CD14-positive monocyte (primary cell): ENCODE results near the gene PPA2. TPM values are rescaled to one million over a fixed set of nuclear protein-coding genes. Genes with fewer than 3 reads are reported as not detected.

Experiments
- DNase-seq, 3 donors: peaks; one replicate each; pipeline ENCODE4 v3.0.0-alpha.2; 2011 to 2022
- H2AFZ ChIP-seq: 2 replicates; pipeline ENCODE4 v1.6.0; 2012; ENCODE audit warnings: mild to moderate bottlenecking, low read depth, low read length, inconsistent platforms; ENCODE audit not compliant: insufficient read depth, poor library complexity, severe bottlenecking
- H3K27ac ChIP-seq, 2 donors: 1 replicate in 1 of 2; 2 replicates in 1 of 2; pipeline ENCODE4 v1.5.1; 2012 to 2013; ENCODE audit warnings: low read length in 2 of 2, control low read depth in 1 of 2, inconsistent platforms in 1 of 2, low read depth in 1 of 2, mild to moderate bottlenecking in 1 of 2
- H3K27me3 ChIP-seq, 2 donors: one replicate each; pipeline versions ENCODE4 v1.6.0 to v1.6.1; 2011 to 2013; ENCODE audit warnings: low read length in 2 of 2; ENCODE audit not compliant: control insufficient read depth in 2 of 2, insufficient read depth in 2 of 2
- H3K36me3 ChIP-seq, 2 donors: replicated peaks in 1 of 2; 1 replicate in 1 of 2; 2 replicates in 1 of 2; pipeline versions ENCODE4 v1.5.1 to v1.6.1; 2012 to 2013; ENCODE audit warnings: low read length in 2 of 2, control low read depth in 1 of 2, inconsistent platforms in 1 of 2, mild to moderate bottlenecking in 1 of 2; ENCODE audit not compliant: insufficient read depth in 2 of 2, control insufficient read depth in 1 of 2
- H3K4me1 ChIP-seq, 2 donors: 1 replicate in 1 of 2; 2 replicates in 1 of 2; pipeline versions ENCODE4 v1.5.1 to v1.6.1; 2012 to 2013; ENCODE audit warnings: low read length in 2 of 2, control low read depth in 1 of 2, inconsistent platforms in 1 of 2, mild to moderate bottlenecking in 1 of 2, moderate library complexity in 1 of 2; ENCODE audit not compliant: insufficient read depth in 2 of 2, control insufficient read depth in 1 of 2
- H3K4me2 ChIP-seq: replicated peaks from 2 replicates; pipeline ENCODE3; 2012; ENCODE audit warnings: low read length, moderate library complexity, mild to moderate bottlenecking; ENCODE audit not compliant: poor library complexity, severe bottlenecking; ENCODE audit errors: extremely low read depth
- H3K4me3 ChIP-seq, 3 experiments: fragments of 200-600 bp in 1 of 3; sonication (generic) in 1 of 3; replicated peaks in 1 of 3; 1 replicate in 2 of 3; 2 replicates in 1 of 3; pipeline ENCODE4 v1.5.1; 2011 to 2013; ENCODE audit warnings: low read length in 3 of 3, mild to moderate bottlenecking in 3 of 3, control low read depth in 2 of 3, low read depth in 2 of 3, inconsistent platforms in 1 of 3, moderate library complexity in 1 of 3
- H3K79me2 ChIP-seq: 2 replicates; pipeline ENCODE4 v1.6.0; 2012; ENCODE audit warnings: mild to moderate bottlenecking, control low read depth, inconsistent platforms, low read length, moderate library complexity; ENCODE audit not compliant: insufficient read depth
- H3K9ac ChIP-seq: 2 replicates; pipeline ENCODE4 v1.6.0; 2017; ENCODE audit warnings: low read length, mild to moderate bottlenecking; ENCODE audit not compliant: insufficient read depth, poor library complexity, severe bottlenecking
- H3K9me3 ChIP-seq, 2 donors: replicated peaks in 1 of 2; 1 replicate in 1 of 2; 2 replicates in 1 of 2; pipeline versions ENCODE4 v1.5.1 to v1.6.1; 2012 to 2013; ENCODE audit warnings: low read length in 2 of 2, control low read depth in 1 of 2; ENCODE audit not compliant: control insufficient read depth in 1 of 2, insufficient read depth in 1 of 2
- H4K20me1 ChIP-seq: 2 replicates; pipeline ENCODE4 v1.6.0; 2012; ENCODE audit warnings: mild to moderate bottlenecking, low read length, control low read depth, moderate library complexity; ENCODE audit not compliant: insufficient read depth
- H3K27ac Mint-ChIP-seq, 7 donors: one replicate each; pipeline ENCODE4 v1.8.0; 2020; ENCODE audit warnings: mild to moderate bottlenecking in 7 of 7, mixed read lengths in 7 of 7, moderate library complexity in 6 of 7, inconsistent platforms in 2 of 7
- H3K27me3 Mint-ChIP-seq, 3 donors: one replicate each; pipeline ENCODE4 v1.8.0; 2021 to 2022; ENCODE audit warnings: low read depth in 3 of 3, mild to moderate bottlenecking in 3 of 3, mixed read lengths in 3 of 3, moderate library complexity in 3 of 3, inconsistent platforms in 1 of 3
- H3K36me3 Mint-ChIP-seq, 2 donors: one replicate each; pipeline ENCODE4 v1.8.0; 2020; ENCODE audit warnings: mixed read lengths in 2 of 2, inconsistent platforms in 1 of 2, mild to moderate bottlenecking in 1 of 2
- H3K4me1 Mint-ChIP-seq: one replicate; pipeline ENCODE4 v1.8.0; 2020; ENCODE audit warnings: mild to moderate bottlenecking, mixed read lengths
- H3K4me3 Mint-ChIP-seq, 2 donors: one replicate each; pipeline ENCODE4 v1.8.0; 2020; ENCODE audit warnings: mild to moderate bottlenecking in 2 of 2, mixed read lengths in 2 of 2, moderate library complexity in 1 of 2
- H3K9me3 Mint-ChIP-seq, 7 donors: one replicate each; pipeline ENCODE4 v1.8.0; 2020 to 2022; ENCODE audit warnings: mixed read lengths in 7 of 7, mild to moderate bottlenecking in 6 of 7, moderate library complexity in 6 of 7, inconsistent platforms in 2 of 7
- WGBS: methylation state at CpG from one replicate; pipeline ENCODE4 v1.1.5; 2013; ENCODE audit warnings: missing lambda C conversion rate; ENCODE audit not compliant: insufficient coverage; 5-methylcytosine and 5-hydroxymethylcytosine counted together
- intact Hi-C, 2 donors: fragments of 100-400 bp; cut with micrococcal nuclease; formaldehyde crosslinking; loops; one replicate each; pipeline versions ENCODE4 v1.15.0 to v1.15.1; 2023
- polyA plus RNA-seq, 3 donors: library from polyadenylated mRNA; depleted of rRNA in 1 of 3; unstranded in 2 of 3; stranded (reverse) in 1 of 3; fragments of 300-500 nt in 2 of 3; fragments of >200 nt in 1 of 3; fragmentation: Illumina TruSeq in 2 of 3; gene quantifications; 1 replicate in 2 of 3; 2 replicates in 1 of 3; pipeline ENCODE4 v1.2.3, GENCODE V29; 2012 to 2021
- TF ChIP-seq, protein P1 (sequence below): fragments of 200-600 bp; IDR thresholded peaks from one replicate; pipeline ENCODE4 v1.8.0; 2022; ENCODE audit warnings: antibody characterized with exemption, mild to moderate bottlenecking

Gene PPA2
- polyA plus RNA-seq, 3 donors, result 24.8 to 128 (median 110) TPM

GRCh38 chr4:105343146-105343931, 130.5 kb downstream of the PPA2 start:
- Histone ChIP-seq H4K20me1 (no peaks in the 10 kb centered on the region), H3K9me3 (no peaks in the 10 kb centered on the region), H3K27me3 (no peaks in the 10 kb centered on the region), H3K9ac (no peak overlapping the region), H2AFZ (no peak overlapping the region), H3K36me3 (no peaks in the 10 kb centered on the region), H3K4me2 (no peak overlapping the region), H3K4me1 (no peaks in the 10 kb centered on the region), H3K4me3 (no peak overlapping the region), H3K27ac (no peak overlapping the region), H3K79me2 (no peaks in the 10 kb centered on the region)
- no peak overlapping the region for H3K27ac Mint-ChIP-seq
- intact Hi-C loops, result no loop called here
- 100% methylated on average over 1 of the region's 8 CpGs for WGBS
- peaks cover 2% of the 10 kb centered on the region for H3K4me1 Mint-ChIP-seq
- DNase-seq, result no peak
- no peaks in the 10 kb centered on the region for H3K36me3 Mint-ChIP-seq
- peaks cover 0 to 2% (median 2%) of the 10 kb centered on the region in 3 donors for H3K27me3 Mint-ChIP-seq
- TF ChIP-seq, protein P1, sequence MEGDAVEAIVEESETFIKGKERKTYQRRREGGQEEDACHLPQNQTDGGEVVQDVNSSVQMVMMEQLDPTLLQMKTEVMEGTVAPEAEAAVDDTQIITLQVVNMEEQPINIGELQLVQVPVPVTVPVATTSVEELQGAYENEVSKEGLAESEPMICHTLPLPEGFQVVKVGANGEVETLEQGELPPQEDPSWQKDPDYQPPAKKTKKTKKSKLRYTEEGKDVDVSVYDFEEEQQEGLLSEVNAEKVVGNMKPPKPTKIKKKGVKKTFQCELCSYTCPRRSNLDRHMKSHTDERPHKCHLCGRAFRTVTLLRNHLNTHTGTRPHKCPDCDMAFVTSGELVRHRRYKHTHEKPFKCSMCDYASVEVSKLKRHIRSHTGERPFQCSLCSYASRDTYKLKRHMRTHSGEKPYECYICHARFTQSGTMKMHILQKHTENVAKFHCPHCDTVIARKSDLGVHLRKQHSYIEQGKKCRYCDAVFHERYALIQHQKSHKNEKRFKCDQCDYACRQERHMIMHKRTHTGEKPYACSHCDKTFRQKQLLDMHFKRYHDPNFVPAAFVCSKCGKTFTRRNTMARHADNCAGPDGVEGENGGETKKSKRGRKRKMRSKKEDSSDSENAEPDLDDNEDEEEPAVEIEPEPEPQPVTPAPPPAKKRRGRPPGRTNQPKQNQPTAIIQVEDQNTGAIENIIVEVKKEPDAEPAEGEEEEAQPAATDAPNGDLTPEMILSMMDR, result no peak
- H3K4me3 Mint-ChIP-seq, result no peak overlapping the region
- peaks cover 0 to 2% (median 0%) of the 10 kb centered on the region in 7 donors for H3K9me3 Mint-ChIP-seq

DNA sequence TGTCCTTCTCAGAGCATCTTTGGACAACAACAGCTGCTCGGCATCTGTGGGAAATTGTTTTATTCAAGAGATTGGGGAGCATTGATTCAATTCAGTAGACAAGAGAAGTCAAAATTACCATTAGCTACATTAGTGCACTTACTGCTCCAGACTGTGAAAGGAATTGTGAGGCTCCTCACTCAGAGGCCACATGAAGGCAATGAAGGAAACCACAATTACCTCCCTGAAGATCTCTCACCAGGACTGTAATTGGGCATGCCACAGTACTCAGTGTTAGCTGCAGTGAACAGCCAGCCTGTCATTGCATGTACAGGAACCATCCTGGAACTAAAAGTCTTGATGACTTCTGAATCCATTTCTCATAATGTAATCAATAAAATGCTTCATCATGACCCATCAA, 144.8 kb downstream of the PPA2 start:
- H3K4me2 ChIP-seq, result no peak overlapping the region
- H3K36me3 ChIP-seq, result no peaks in the 10 kb centered on the region
- no peak overlapping the region for H3K27ac ChIP-seq
- WGBS, result no CpG with 5 or more reads among the region's 1 CpG
- no peak for DNase-seq
- no peaks in the 10 kb centered on the region for H3K9me3 ChIP-seq
- no peaks in the 10 kb centered on the region for H4K20me1 ChIP-seq
- Mint-ChIP-seq H3K36me3 (no peaks in the 10 kb centered on the region), H3K27ac (no peak overlapping the region), H3K4me3 (no peak overlapping the region), H3K27me3 (no peaks in the 10 kb centered on the region), H3K4me1 (peaks cover 6% of the 10 kb centered on the region), H3K9me3 (peaks cover 0 to 5% (median 0%) of the 10 kb centered on the region in 7 donors)
- no peak overlapping the region for H3K9ac ChIP-seq
- intact Hi-C loops, result no loop called here
- H3K4me1 ChIP-seq, result no peaks in the 10 kb centered on the region
- no peaks in the 10 kb centered on the region for H3K27me3 ChIP-seq
- no peak overlapping the region for H2AFZ ChIP-seq
- TF ChIP-seq, protein P1, result no peak
- no peak overlapping the region for H3K4me3 ChIP-seq
- no peaks in the 10 kb centered on the region for H3K79me2 ChIP-seq
